Mononuclear cell (primary cell): ENCODE measurements around the gene F5. TPM values are rescaled to one million over a fixed set of nuclear protein-coding genes. Genes with fewer than 3 reads are reported as not detected.

Experiments used
- H3K27me3 ChIP-seq: 2 replicates; pipeline ENCODE4 v1.6.0; 2011; ENCODE audit warnings: low read length, control low read depth; ENCODE audit not compliant: insufficient read depth
- H3K4me1 ChIP-seq: 2 replicates; pipeline ENCODE4 v1.5.1; 2011; ENCODE audit warnings: mild to moderate bottlenecking, low read length, control low read depth; ENCODE audit not compliant: insufficient read depth
- H3K4me3 ChIP-seq: 2 replicates; pipeline ENCODE4 v1.5.1; 2011; ENCODE audit warnings: mild to moderate bottlenecking, low read length, moderate library complexity
- H3K9me3 ChIP-seq: 2 replicates; pipeline ENCODE4 v1.5.1; 2011; ENCODE audit warnings: low read depth, mild to moderate bottlenecking, control low read depth, low read length
- total RNA-seq: library from RNA; depleted of rRNA; stranded (reverse); fragments of >200 nt; gene quantifications from one replicate; pipeline ENCODE4 v1.2.3, GENCODE V29; 2012

The F5 gene
- total RNA-seq, 1 donor, result 13.9 TPM

DNA sequence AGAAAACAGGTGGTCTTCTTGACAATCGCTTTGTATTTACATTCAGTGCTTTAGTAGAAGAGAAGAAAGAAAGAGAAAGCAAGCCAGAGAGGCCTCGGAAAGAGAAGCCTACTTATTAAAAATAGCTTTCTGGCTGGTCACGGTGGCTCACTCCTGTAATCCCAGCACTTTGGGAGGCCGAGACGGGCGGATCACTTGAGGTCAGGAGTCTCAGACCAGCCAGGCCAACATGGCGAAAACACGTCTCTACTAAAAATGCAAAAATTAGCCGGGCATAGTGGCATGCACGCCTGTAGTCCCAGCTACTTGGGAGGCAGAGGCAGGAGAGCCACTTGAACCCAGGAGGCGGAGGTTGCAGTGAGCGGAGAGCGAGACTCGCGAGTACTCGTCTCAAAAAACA lies 98.7 kb downstream of the F5 start:
- Histone ChIP-seq H3K4me3 (no peak overlapping the region), H3K27me3 (no peaks in the 10 kb centered on the region), H3K9me3 (no peaks in the 10 kb centered on the region), H3K4me1 (peaks cover 26% of the 10 kb centered on the region)

- peaks cover 26% of the 10 kb centered on the region for H3K4me1 ChIP-seq
- H3K27me3 ChIP-seq, result no peaks in the 10 kb centered on the region
- H3K9me3 ChIP-seq, result no peaks in the 10 kb centered on the region
- H3K4me3 ChIP-seq, result no peak overlapping the region
Measured at GRCh38 chr1:169487133-169487532, 99.1 kb downstream of the F5 start.

DNA sequence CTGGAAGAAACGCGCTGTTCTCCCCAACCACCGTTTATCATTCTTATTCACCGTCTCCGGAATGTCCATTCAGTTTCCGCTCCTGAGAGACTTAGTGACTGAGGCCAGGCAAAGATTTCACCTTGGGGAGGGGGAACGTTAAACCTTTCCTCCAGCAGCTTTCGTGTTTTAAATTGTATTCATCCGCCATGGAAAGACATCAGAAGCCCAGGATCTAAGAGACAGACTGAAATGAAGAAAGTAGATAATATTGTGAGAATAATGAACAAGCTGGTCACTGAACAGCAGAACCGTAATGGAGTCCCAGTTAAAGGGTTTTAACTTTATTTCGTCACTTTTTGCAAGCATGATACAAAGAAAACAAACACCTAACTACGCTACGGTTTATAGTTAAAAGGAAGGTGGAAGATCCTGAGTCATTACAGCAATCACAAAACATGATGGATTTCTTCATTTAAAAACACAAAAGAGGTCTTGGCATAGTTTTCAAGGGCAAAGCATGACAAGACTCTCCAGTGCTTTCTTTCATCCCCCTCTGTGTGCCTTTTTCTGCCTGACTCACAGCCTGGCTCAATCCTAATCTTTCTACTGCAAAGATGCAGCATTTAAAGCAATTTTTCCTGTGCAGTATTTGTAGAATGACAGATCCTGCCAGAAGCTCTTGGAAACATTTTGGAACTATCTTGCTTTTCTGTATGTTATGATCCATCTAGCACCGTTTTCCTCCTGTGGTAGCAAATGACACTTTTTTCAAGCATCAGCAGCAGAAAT lies 99.8 kb downstream of the F5 start:
- H3K9me3 ChIP-seq, result no peaks in the 10 kb centered on the region
- H3K4me1 ChIP-seq, result peaks cover 26% of the 10 kb centered on the region
- H3K27me3 ChIP-seq, result no peaks in the 10 kb centered on the region
- H3K4me3 ChIP-seq, result peak overlapping the region; percentile 64

DNA sequence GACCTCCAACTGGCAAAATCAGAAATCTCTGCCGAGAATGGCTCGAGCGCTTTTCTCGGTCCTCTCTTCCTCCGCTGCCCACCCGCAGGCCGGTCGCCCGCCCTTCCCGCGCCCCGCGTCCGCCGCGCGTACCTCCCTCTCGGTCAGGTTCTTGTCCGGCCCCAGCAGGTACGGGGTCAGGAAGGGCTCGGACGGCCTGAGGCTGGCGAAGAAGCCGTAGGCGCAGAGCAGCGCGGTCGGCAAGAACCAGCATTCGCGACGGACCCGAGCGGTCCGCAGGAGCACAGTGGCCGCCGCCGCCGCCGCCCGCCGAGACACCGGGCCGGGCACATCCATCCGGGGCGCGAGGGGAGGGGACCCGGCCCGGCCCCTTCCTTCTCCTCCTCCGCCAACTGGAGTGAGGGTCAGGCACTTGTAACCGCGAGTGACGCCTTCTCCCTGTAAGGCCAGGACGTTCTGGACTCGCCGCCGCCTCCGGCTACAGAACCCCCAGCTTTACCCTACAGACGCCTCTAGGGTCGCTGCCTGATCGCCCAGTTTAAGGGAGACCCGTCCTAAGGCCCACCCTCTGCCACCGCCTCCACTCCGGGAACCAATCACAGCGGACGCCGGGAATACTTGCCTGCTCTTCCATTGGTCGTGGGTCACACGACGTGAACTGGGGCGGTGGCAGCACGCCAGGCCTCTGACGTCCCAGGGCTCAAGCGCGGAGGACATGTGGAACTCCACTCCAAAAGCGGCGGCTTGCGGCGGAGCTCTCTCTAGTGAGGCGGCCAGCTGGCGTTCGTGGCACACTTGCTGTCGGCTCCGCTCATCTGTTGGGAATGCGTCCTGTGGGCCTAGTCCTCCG lies 100.6 kb downstream of the F5 start, which contains the start of gene SLC19A2:
SLC19A2 (minus strand) TSS at position 514 of the 850 bp plus-strand sequence; CDS start at position 336, 178 bp downstream.
- Histone ChIP-seq H3K4me1 (peaks cover 26% of the 10 kb centered on the region), H3K27me3 (no peaks in the 10 kb centered on the region), H3K9me3 (no peaks in the 10 kb centered on the region), H3K4me3 (peak within 1 kb of the TSS; percentile 64)

DNA sequence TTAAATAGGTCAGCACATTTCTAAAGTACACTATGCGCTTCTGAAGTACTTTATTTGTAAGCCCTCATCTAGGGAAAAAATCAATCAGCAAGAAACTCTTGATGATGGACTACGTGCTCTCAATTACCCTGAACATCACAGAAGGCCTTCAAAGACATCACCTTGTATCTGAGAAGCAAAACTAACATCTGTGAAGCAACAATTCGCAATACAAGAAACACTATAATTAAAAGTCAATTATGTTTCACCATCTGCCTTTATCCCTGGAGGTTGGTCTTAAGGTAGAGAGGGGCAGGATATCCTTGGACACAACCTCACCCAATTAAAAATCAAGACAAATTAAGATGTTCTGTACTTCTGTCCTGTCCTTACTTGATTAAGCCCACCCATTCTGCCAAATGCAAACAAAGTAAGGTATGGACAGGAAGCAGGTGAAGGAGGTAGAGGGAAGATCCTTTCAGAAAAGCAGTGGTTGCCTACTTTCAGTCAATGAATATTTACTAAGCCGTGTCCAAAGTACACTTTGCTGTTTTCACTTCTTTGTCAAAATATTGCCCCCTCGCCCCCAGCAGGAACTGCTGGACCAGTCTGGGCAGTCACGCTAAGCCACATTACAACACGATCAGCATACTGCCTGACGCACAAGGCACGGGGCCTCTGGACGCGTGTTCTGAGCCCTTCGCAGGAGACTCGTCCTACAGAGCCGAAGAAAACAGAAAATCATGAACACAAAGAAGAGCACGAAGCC lies 101.4 kb downstream of the F5 start:
- H3K27me3 ChIP-seq, result no peaks in the 10 kb centered on the region
- no peaks in the 10 kb centered on the region for H3K9me3 ChIP-seq
- peak overlapping the region; percentile 64 for H3K4me3 ChIP-seq
- H3K4me1 ChIP-seq, result peaks cover 26% of the 10 kb centered on the region

GRCh38 chr1:169484101-169484500 lies 102.2 kb downstream of the F5 start:
- no peaks in the 10 kb centered on the region for H3K27me3 ChIP-seq
- no peaks in the 10 kb centered on the region for H3K9me3 ChIP-seq
- H3K4me1 ChIP-seq, result peaks cover 26% of the 10 kb centered on the region
- H3K4me3 ChIP-seq, result no peak overlapping the region

GRCh38 chr1:169483500-169483966 lies 102.7 kb downstream of the F5 start:
- Histone ChIP-seq H3K4me1 (peaks cover 27% of the 10 kb centered on the region), H3K4me3 (no peak overlapping the region), H3K27me3 (no peaks in the 10 kb centered on the region), H3K9me3 (no peaks in the 10 kb centered on the region)

DNA sequence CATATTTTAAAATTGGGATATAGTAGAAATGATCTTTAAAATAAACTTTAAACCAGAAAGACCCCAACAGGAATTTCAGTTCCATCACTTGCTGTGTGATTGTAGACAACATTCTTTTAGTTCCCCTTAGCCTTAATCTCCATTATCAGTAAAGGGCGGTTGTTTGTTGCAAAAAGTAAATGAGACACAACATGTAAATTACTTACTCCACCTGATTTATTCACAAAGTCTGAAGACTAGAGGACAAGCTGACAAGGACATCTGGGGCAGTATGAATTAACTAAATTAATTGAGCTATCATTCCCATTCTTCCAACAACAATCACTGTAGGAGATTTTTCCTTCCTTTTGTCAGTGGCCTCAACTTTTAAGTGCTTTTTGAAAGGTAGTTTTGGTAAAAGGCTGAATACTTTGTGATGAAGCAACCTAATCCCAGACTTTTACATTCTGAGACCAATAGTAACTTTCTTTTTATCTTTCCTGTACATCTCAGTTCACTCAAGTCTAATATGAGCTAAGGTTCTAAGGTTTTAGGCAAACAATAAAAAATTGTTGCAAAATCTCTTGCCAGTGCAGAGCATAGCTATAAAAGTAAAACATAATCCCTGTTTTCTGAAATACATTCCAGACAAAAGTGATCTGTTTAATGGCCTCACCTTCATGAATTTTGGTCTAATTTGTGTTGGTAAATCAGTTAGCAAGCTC lies 106.8 kb downstream of the F5 start:
- no peaks in the 10 kb centered on the region for H3K27me3 ChIP-seq
- H3K4me1 ChIP-seq, result peaks cover 17% of the 10 kb centered on the region
- H3K9me3 ChIP-seq, result no peaks in the 10 kb centered on the region
- H3K4me3 ChIP-seq, result no peak overlapping the region

- peaks cover 9% of the 10 kb centered on the region for H3K4me1 ChIP-seq
- no peaks in the 10 kb centered on the region for H3K27me3 ChIP-seq
- H3K4me3 ChIP-seq, result no peak overlapping the region
- H3K9me3 ChIP-seq, result no peaks in the 10 kb centered on the region
Measured at GRCh38 chr1:169478094-169478672, 108.1 kb downstream of the F5 start.

DNA sequence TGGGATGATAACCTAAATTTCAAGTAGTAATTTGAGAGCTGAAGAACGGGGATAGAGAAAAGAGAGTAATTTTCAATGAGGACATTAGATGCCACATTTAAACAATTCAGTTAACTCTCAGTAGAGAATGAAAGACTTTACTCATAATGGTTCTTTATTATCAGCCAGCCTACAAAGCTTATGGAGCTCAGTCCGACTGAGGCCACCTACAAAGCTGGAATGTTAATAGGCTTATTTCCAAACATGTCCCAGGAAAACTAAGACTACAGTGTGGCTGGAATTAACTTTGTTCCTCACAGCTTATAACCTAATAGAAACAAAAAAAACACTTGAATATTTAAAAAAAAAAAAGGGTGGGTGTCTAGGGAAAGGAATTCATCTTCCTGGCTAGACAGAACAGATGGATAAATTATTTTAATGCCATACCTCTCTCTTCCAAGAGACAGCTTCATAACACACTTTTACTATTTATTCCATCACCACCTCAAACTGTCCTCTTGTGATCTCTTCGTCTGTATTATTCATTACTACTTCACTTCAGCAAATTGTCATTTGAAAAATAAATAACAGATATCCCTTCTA lies 110.4 kb downstream of the F5 start:
- Histone ChIP-seq H3K4me3 (no peak overlapping the region), H3K4me1 (peaks cover 10% of the 10 kb centered on the region), H3K9me3 (no peaks in the 10 kb centered on the region), H3K27me3 (no peaks in the 10 kb centered on the region)

GRCh38 chr1:169474302-169474995 lies 111.8 kb downstream of the F5 start:
- no peaks in the 10 kb centered on the region for H3K27me3 ChIP-seq
- peaks cover 10% of the 10 kb centered on the region for H3K4me1 ChIP-seq
- no peaks in the 10 kb centered on the region for H3K9me3 ChIP-seq
- H3K4me3 ChIP-seq, result no peak overlapping the region

DNA sequence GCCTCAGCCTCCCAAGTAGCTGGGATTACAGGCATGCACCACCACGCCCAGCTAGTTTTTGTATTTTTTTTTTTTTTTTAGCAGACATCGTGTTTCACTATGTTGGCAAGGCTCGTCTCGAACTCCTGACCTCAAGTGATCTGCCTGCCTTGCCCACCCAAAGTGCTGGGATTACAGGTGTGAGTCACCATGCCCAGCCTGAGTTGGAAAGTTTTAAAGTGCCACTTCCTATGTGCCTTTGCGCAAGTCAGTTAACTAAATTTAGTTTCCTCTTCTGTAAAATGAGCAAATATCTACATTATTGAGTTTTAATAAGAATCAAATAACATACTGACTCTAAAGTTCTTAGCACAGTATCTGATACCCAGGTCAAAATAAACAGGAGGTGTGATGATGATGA lies 112.9 kb downstream of the F5 start:
- H3K9me3 ChIP-seq, result no peaks in the 10 kb centered on the region
- H3K4me1 ChIP-seq, result peaks cover 7% of the 10 kb centered on the region
- no peaks in the 10 kb centered on the region for H3K27me3 ChIP-seq
- no peak overlapping the region for H3K4me3 ChIP-seq

DNA sequence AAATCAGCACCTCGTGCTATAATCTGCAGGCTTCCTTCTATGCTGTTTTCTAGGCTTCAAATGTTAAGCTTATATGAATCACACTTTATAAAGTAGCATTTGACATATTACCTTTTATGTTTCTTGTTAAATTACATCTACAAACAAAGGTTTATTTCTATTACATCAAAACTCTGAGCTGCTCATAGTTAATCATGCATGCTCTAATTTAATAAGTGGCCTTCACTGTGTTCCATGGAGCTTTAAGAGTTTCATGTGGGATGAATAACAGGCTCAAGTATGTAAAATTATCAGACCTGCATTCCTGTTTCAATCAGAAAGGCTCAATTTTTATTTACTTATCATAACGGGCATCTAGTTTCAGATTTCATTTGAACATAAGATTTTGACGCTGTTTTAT lies 113.5 kb downstream of the F5 start:
- no peaks in the 10 kb centered on the region for H3K27me3 ChIP-seq
- peaks cover 5% of the 10 kb centered on the region for H3K4me1 ChIP-seq
- H3K4me3 ChIP-seq, result no peak overlapping the region
- H3K9me3 ChIP-seq, result no peaks in the 10 kb centered on the region
